Stimulated activated CD4-positive, alpha-beta T cell treated with anti-CD3 and anti-CD28 coated beads, Interleukin-15, amount 100 ng/mL, for 48 hours (primary cell): ENCODE measurements around the gene NSG2.

ENCODE experiments used
- DNase-seq, 2 donors: peaks; one replicate each; pipeline ENCODE4 v3.0.0-alpha.2; 2020; ENCODE audit warnings: low read depth in 2 of 2

The NSG2 gene

DNA sequence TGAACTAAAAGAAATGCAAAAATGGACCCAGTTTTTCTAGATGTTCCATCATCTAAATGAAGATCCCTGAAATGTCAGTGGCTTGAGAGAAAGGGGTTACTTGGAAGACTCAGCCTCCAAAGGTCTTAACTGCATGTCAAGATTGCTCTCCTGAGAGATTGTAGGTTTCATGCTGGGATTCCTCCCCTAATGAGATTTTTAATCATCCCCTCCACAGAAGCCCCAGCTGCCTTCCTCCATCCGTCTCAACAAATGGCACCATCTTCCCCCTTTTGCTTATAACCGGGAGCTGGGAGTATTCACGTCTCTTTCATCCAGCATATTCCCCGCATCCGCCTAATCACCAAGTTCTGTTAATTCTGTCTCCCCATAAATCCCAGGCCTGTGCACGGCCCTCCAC, 104.5 kb downstream of the NSG2 start:
- no peak for DNase-seq

DNA sequence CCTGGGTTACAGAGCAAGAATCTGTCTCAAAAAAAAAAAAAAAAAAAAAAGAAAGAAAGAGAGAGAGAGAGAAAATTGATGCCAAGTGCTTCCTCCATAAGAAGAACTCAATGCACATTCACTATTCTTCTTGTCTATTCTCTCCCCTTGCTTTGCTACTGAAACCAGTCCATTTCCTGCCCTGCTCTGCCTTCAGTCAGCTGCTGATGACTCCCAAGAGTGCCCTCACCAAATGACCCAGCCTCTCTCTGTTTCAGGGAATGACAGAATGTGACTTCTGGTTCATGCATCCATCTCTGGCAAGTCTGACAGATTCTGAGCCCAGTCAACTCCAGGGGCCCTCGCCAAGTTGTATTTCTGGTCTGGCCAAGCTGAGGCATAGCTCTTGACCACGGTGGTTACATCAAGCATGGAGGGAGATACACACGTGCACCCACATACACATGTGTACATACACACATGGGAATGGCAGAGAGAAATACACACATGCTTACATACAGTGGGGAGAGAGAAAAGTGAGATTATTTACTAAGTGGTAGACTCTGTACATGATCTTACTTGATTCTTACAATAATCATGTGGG, 106.2 kb downstream of the NSG2 start:
- no peak for DNase-seq

DNA sequence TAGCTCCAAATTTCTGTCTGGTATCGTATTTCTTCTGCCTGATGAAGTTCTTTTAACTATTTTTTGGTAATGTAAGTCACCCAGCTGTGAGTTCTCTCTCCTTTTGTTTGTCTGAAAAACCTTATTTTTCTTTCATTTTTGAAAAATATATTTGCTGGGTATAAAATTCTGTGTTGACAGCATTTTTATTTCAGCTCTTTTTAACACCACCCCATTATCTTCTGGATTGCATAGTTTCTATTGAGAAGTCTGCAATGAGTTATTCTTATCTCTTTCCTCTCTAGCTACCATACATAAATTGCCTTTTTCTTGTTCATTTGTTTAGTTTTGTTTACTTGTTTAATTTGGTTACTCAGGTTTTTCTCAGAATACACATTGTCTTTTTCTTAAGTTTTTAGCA, 109.1 kb downstream of the NSG2 start:
- DNase-seq: no peak

DNA sequence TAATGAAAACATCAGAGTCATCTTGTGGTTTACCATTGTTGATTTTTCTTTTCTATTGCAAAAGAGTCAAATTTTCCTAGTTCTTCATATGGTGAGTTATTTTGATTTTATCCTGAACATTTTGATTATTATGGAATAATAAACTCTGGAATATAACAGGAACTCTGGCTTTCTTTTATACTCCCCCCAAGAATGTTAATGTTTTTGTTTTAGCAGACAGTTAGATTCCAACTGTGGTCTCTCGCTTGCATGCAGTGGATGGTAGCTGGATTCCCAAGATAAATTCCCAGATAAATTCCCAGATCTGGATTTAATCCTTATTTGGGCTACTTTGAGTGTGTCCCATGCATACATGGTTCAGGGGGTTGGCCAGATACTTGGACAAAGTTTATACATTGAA, 109.8 kb downstream of the NSG2 start:
- no peak for DNase-seq

DNA sequence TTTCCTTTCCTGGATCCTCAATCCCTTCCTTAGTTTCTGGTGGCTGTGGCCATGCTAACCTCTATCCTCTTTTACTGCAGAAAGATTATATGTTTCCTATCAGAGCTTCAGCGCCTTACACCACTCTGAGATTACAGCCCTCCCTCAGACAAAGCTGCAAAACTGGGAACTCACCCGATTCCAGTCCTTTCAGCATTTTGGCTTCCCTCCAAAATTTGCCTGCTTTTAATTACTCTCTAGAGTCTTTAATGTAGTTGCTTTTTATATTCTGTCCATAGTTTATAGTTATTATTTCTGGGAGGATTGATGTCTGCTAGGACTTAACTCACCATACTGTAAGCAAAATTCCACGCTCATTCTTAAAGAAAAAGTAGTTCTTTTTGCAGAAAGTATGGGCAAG, 110.2 kb downstream of the NSG2 start:
- no peak for DNase-seq

DNA sequence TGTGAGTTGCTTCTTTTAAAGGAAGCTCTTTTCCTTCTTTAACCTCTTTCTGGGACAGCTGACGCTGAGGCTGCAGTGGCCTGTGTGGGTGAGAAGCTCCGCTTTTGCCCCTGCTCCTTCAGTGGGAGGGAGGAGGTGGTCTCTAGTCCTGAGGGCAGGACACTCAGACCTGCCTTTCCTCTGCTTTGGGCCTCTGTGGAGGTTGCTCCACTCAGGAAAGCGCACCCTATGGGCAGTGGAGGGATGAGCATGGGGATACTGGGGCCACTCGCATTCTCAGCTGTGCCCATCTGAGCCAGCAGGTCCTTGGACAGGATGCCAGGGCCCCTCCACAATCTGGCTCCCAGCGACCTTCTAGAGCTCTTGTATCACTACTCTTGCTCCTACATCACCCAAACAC, 111.5 kb downstream of the NSG2 start:
- no peak for DNase-seq
